LNCAP (cell line): Measurements from ENCODE around the gene ZNHIT2.

Experiments used
- TF ChIP-seq, protein P1 (sequence below): fragments of 450-650 bp; IDR thresholded peaks from 2 replicates; pipeline ENCODE4 v1.5.1; 2017; ENCODE audit warnings: mild to moderate bottlenecking

ZNHIT2 gene

DNA sequence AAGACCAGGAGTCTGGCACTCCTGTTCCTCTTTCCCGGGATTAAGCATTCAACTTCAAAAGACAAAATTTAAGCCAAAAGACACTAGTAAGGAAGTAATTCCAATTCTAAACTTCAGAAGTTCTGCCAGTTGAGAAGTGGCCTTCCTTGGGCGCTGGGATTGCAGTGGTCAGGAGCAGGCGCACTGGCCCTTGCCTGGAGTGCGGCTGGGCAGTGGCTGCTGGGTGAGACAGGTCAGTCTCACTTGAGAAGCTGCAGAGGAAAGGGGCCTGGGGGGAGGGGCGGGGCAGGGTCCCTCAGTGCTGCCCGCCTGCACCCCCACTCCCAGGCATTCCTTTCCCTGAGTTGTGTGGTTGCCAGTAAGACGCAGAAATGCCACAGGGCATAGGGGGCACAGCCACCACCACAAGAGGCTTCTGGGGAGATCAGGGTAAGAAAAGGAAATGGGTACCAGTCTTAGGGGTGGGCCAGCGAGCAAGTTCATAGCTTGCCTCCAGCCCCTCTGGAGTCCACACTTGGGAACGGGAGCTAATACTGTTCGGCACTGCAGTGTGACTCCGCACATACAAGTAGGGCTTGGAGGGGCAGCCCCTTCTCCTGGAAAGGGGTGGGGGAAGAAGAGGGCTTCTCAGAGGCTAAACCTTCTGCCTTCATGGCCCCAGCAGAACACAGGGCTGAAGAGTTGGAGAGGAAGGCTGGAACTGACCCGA lies 10.1 kb upstream of the ZNHIT2 start:
- TF ChIP-seq, protein P1, sequence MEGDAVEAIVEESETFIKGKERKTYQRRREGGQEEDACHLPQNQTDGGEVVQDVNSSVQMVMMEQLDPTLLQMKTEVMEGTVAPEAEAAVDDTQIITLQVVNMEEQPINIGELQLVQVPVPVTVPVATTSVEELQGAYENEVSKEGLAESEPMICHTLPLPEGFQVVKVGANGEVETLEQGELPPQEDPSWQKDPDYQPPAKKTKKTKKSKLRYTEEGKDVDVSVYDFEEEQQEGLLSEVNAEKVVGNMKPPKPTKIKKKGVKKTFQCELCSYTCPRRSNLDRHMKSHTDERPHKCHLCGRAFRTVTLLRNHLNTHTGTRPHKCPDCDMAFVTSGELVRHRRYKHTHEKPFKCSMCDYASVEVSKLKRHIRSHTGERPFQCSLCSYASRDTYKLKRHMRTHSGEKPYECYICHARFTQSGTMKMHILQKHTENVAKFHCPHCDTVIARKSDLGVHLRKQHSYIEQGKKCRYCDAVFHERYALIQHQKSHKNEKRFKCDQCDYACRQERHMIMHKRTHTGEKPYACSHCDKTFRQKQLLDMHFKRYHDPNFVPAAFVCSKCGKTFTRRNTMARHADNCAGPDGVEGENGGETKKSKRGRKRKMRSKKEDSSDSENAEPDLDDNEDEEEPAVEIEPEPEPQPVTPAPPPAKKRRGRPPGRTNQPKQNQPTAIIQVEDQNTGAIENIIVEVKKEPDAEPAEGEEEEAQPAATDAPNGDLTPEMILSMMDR: no peak

DNA sequence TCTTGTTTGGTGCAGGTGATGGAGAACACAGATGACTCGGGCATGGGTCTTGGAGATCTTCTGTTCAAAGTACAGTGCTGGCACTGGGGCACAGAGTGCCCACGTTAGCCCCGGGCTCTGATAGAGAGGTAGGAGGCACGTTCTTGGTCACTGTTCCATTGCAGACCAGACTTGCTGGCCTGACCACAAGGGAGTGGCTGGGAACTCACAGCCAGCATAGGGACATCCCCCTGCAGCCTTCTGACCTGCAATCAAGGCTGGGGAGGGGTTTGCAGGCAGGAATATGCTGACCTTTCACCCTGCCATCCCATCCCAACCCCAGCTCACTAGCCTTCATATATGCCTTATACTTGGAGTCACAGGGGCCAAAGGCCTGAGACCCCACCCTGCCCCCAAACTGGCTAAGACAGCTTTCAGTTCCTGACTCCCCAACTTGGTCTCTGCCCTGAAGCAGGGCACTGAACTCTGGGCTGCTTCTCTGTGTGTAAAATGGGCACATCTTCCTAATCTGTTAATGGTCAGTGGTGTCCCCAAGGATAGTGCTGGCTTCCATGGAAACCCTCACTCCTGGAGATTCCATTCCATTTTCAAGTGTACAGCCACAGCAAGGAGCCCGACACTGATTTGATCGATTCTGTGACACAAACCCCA lies 9.2 kb upstream of the ZNHIT2 start:
- TF ChIP-seq, protein P1: no peak

DNA sequence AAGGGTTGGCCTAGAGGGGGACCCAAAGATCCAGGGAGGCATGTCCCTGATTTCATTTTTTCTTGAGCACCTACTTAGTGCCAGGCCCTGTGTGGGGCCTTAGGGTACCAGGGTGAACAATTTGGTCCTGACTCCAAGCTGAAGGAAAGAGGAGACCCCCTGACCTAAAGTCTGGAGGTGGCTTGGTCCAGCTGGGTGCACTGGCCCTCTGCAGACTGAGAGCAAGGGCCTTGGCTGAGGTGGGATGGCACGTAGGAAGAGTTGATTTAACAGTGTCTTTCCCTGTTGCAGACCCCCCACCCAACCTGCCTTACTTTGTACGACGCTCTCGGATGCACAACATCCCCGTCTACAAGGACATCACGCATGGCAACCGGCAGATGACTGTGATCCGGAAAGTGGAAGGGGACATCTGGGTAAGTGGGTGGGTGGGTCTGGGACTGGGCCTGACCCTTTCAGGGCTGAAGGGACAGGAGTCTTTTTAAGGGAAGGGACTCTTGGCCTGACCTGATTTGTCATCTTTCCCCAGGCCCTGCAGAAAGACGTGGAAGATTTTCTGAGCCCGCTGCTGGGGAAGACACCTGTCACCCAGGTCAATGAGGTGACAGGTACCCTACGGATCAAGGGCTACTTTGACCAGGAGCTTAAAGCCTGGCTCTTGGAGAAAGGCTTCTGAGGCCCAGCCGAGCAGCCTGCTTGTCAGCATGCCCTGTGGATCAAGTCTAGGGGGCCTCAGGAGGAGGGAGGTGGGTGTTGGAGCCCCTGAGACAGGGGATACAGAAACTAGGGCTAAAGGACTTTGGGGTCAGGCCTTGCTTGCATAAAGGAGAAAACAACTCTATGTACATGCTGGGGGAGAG lies 7.9 kb upstream of the ZNHIT2 start:
- TF ChIP-seq, protein P1: no peak

DNA sequence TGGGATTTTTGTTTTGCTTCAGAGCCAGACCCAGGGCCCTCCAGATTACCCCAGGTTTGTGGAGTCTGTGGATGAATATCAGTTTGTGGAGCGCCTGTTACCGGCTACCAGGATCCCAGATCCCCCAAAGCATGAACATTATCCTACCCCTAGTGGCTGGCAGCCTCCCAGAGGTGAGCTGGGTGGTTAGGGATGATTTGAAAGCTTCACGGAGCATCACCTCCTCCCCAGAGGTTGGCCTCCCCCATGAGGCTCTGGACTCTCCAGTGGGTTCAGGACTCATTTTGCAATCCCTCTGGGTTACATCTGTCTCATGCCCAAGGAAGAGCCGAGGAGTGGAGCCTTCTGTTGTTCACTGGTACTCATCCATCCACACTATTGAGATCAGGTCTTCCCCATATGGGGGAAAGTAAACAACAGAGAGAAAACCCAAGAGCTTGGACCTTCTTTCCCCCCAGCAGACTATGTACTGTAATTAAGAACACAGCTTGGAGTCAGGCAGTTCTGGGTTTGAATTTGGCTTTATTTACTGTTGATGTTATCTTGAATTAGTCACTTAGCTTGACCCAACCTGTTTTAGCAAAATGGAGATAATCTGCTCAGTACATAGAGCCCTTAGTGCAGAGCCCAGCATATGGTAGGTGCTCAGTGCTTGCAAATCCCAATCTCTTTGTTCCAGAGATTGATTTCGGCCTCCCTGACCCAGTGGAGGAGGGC lies 7.1 kb upstream of the ZNHIT2 start:
- TF ChIP-seq, protein P1: no peak

DNA sequence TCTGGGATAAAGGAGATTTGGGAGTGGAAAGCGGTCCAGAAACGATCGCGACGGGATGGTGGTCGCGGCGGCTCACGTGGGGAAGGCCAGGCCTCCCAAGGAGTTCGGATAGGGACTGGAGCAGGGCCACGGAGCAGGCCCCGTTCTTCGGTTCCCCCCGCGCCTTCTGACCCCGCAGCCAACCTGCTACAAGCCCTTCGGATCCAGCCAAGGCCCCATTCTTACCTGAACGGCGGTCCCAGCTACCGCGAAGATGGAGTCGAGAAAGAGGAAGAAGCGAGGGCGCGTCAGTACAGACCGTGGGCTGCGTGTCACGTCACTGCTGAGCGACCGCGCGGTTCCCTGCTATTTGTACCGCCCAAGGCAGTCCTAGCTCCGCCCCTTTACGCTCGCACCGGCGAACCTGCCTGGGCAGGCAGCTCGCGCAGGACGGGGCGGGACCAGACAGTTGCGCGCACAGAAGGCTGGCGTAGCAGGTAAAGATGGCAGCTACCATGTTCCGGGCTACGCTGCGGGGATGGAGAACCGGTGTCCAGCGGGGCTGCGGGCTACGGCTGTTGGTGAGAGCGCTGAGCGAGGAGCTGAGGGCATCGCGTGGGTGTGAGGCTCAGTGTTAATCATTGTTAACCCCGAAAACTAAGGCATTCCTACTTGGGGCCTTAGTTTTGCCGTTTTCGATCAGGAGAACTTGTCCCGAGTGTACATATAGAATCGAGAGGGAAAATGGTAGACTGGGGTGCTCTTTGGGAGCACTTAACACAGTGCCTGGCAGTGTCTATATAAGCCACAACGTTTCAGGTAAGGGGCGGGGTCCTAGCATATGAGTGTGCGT lies 4.6 kb upstream of the ZNHIT2 start, which contains the start of the genes FAU and MRPL49:
FAU (minus strand) TSS at position 270 of the 832 bp plus-strand sequence. CDS start 321 bp downstream, outside the sequence.
MRPL49 (plus strand) TSS at position 457 of the 832 bp plus-strand sequence; CDS start at position 483, 26 bp downstream.
- TF ChIP-seq, protein P1: no peak

DNA sequence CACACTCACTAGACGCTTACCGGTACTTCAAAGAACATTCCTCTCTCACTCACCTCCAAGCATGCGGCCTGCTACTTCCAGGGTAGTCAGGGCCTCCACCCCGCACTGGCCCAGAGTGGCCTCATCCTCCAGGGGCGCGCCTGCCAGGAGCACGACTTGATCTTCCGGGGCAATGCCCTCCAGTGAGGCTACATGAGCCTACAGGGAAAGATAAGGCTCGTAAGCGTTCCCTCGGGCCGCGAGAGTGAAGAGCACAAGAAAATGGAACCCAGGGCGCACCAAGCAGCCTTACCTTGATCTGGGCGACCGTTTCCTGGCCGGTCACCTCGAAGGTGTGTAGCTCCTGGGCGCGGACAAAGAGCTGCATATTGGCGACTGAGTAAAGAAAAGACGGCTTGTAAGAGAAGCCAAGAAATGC lies 4.0 kb upstream of the ZNHIT2 start:
- TF ChIP-seq, protein P1: no peak
